Activated effector memory CD4-positive, alpha-beta T cell treated with Interleukin-2 at 50 U/mL for 16 hours (primary cell): ENCODE results near the gene MTHFD1L.
"Not testable (repeated sequence)": the region's sequence is repeated elsewhere in the genome, so short reads cannot be mapped to it uniquely, and the experiment has no call there.

Experiments
- DNase-seq: peaks from one replicate; pipeline ENCODE4 v3.0.0-alpha.2; 2020

The MTHFD1L gene

GRCh38 chr6:151044465-151045441 is 179.3 kb downstream of the MTHFD1L start:
- no peak for DNase-seq

GRCh38 chr6:151045511-151046222 is 180.2 kb downstream of the MTHFD1L start:
- DNase-seq: not testable (repeated sequence)

GRCh38 chr6:151051164-151051563 is 185.7 kb downstream of the MTHFD1L start:
- no peak for DNase-seq

- no peak for DNase-seq
These were observed 186.6 kb downstream of the MTHFD1L start for GRCh38 chr6:151052021-151052646.

GRCh38 chr6:151054306-151054705 is 188.8 kb downstream of the MTHFD1L start:
- no peak for DNase-seq

- no peak for DNase-seq
These were observed 190.9 kb downstream of the MTHFD1L start for GRCh38 chr6:151056230-151056907.

DNA sequence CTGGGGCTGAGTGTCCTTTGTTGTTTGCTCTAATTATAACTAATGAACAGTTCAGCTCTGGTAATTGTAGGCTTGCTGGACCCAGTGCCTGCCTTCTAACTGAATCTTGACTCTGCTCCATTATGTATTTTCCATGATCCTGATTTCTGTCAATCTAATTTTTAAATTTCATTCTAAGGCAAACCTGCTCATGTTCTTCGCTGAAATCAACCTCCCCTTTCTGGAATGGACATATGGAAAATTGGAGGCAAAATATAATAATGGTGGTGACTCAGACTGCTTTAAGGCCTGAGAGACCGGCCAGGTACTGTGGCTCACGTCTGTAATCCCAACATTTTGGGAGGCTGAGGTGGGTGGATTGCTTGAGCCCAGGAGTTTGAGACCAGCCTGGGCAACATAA is 191.6 kb downstream of the MTHFD1L start:
- no peak for DNase-seq

DNA sequence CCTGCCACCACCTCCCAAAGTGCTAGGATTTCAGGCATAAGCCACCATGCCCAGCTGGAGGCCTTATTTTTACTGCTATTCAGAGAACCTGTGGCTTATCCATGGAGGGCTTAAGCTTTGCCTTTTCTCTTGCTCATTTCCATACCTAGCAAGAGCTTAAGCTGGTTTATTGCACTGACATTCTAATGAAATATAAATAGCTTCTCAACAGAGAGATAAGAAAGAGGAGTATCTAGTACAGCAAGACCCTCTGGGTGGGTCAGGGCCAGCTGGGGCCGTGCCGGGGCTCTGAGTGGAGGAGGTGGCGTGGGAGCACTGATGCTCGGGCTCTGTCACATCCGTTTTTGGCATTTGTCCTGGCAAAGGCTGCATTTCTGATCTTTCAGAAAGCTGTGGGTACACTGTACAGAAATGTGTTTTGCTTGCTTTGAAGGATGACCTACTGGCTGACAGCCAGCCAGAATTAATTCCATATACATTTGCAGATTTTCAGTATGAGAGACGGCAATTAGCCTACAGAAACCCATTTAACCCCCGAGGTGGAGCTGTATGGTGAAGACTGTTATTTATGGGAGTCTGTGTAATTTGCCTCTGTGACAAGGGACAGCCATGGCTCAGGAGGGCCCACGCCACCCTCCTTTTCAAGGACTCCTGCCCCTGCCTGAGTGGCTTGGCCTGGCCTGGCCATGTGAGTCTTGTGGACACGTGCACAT is 192.7 kb downstream of the MTHFD1L start:
- DNase-seq: no peak

DNA sequence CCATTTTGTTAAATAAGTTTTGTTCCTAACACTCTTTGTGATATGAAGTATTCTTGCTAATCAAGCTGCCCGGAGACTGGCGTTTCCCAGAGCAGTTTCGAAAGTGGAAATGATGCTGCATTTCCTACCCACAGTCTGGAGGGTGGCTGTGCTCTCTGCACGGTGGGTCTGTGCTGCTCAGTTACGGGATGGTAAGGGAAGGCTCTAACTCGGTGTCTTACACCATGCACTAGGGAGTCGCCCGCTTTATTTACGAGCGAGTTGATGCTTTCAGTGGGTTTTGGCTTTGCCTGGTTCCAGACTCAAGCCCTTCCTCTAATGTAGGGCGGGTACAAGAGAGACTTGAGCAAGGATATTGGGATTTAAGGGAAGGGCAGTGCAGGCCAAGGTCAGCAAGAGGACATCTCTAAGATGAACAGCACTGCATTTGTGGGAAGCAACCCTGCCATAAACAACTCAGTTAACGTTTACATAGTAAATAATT is 194.2 kb downstream of the MTHFD1L start:
- DNase-seq: no peak

GRCh38 chr6:151060096-151060765 is 194.7 kb downstream of the MTHFD1L start:
- DNase-seq: no peak

- DNase-seq: no peak
These were observed 195.4 kb downstream of the MTHFD1L start for GRCh38 chr6:151060766-151061531.

GRCh38 chr6:151063352-151063751 is 197.8 kb downstream of the MTHFD1L start:
- no peak for DNase-seq

- DNase-seq: no peak
These were observed 198.5 kb downstream of the MTHFD1L start for GRCh38 chr6:151063842-151064647.

- DNase-seq: no peak
These were observed 199.7 kb downstream of the MTHFD1L start for GRCh38 chr6:151065027-151065815.

DNA sequence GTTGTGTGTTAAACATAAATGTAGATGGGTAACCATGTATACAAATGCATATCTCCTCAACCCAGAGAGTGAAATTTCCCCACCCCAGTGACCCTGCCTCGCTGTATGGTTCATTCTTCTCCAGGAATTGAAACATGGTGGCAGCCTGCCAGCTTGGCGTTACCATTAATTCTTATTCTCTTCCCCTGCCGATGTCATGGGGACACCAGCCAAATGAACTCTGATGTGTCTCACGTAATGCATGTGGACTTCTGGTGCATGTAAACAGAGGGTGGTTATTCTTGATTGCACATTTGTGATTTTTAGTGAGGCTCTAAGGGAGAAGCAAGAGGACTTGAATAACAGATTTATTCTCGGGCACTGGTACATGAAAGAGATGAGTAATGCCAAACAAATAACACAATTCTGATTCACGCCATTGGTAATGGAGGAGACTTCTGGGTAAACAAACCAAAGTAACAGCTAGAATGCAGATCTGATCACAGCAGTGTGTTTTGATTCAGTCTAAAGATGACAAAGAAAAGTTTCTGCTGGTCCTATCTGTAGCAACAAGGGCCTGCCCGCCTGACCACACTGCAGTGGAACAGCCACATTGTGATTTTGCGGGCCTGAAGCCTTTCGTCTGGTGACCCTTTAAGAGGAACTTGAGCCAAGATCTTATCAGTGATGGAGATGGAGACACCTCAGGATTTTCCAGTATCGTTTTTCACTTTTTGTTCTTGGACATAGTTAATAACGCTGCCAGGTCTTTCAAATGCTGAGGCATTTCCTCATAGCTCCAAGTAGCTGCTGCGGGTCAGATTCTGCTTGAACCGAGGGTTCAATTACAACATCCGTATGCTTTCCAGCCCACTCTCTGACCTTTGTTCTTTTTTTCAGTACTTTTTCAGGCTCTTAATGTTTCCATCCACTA is 202.4 kb downstream of the MTHFD1L start:
- DNase-seq: no peak

- no peak for DNase-seq
These were observed 203.3 kb downstream of the MTHFD1L start for GRCh38 chr6:151068761-151069312.

GRCh38 chr6:151069641-151070040 is 204.1 kb downstream of the MTHFD1L start:
- no peak for DNase-seq
